Mammary epithelial cell (primary cell): ENCODE data around the gene SEMA3D.

Experiments used
- EZH2 ChIP-seq: IDR thresholded peaks from 2 replicates; pipeline ENCODE4 v1.6.1; 2012; ENCODE audit warnings: low read length, inconsistent platforms, borderline replicate concordance
- TF ChIP-seq, protein P1 (sequence below), 2 donors: IDR thresholded peaks in 1 of 2; conservative IDR thresholded peaks in 1 of 2; 2 replicates each; pipeline ENCODE4 v1.5.1; 2011 to 2012; ENCODE audit warnings: inconsistent platforms in 2 of 2, low read length in 2 of 2, mild to moderate bottlenecking in 2 of 2, control low read depth in 1 of 2, low read depth in 1 of 2; ENCODE audit not compliant: insufficient read depth in 1 of 2; ENCODE audit errors: extremely low read depth in 1 of 2

DNA sequence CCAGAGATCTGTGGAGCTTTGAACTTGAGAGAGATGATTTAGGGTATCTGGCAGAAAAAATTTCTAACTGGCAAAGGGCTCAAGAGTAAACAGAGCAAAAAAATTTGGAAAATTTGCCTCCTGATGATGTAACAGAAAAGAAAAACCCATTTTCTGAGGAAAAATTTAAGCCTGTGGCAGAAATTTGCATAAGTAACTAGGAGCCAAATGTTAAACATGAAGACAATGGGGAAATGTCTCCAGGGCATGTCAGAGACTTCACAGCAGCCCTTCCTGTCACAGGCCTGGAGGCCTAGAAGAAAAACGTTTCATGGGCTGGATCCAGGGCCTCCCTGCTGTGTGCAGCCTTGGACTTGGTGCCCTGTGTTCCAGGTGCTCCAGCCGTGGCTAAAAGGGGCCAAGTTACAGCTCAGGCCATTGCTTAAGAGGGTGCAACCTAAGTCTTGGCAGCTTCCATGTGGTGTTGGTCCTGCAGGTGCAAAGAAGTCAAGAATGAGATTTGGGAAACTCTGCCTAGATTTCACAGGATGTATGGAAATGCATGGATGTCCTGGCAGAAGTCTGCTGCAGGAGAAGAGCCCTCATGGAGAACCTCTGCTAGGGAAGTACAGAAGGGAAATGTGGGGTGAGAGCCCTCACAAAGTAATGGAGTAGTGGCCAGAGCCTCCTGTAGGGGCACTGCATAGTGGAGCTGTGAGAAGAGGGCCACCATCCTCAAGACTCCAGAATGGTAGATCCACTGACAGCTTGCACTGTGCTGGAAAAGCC lies 8.1 kb downstream of the SEMA3D start:
- TF ChIP-seq, protein P1, sequence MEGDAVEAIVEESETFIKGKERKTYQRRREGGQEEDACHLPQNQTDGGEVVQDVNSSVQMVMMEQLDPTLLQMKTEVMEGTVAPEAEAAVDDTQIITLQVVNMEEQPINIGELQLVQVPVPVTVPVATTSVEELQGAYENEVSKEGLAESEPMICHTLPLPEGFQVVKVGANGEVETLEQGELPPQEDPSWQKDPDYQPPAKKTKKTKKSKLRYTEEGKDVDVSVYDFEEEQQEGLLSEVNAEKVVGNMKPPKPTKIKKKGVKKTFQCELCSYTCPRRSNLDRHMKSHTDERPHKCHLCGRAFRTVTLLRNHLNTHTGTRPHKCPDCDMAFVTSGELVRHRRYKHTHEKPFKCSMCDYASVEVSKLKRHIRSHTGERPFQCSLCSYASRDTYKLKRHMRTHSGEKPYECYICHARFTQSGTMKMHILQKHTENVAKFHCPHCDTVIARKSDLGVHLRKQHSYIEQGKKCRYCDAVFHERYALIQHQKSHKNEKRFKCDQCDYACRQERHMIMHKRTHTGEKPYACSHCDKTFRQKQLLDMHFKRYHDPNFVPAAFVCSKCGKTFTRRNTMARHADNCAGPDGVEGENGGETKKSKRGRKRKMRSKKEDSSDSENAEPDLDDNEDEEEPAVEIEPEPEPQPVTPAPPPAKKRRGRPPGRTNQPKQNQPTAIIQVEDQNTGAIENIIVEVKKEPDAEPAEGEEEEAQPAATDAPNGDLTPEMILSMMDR (conservative IDR thresholded peaks at IDR 0.05 in 1 of 2, IDR thresholded peaks at IDR 0.05 in 1 of 2; ENCODE audit: extremely low read depth in 1 of 2, insufficient read depth in 1 of 2, low read depth in 1 of 2, low read length in 2 of 2): no peak
- no peak for TF ChIP-seq EZH2
